ENCODE measurements around the gene IL2RG.

- TF ChIP-seq CTCF (IDR thresholded peaks at IDR 0.05): no peak
- TF ChIP-seq POLR2A (IDR thresholded peaks at IDR 0.05): no peak
- no peak for TF ChIP-seq POLR2AphosphoS5 (IDR thresholded peaks at IDR 0.05)
Observed at GRCh38 chrX:71096760-71097032, 14.7 kb downstream of the IL2RG start.

Measured in sigmoid colon (tissue), 4 donors.